GM19395 (cell line): ENCODE data around the gene ARHGEF16.
A peak's percentile ranks its signal among the peaks of the same experiment; 100 is the strongest.

Experiments
- ATAC-seq: cut with Tn5 transposase; IDR thresholded peaks from one replicate; pipeline ENCODE4 v1.9.1; 2021; ENCODE audit warnings: mild to moderate bottlenecking, moderate library complexity; ENCODE audit not compliant: unreplicated experiment

The ARHGEF16 gene

GRCh38 chr1:3479511-3480368 lies 25.3 kb downstream of the ARHGEF16 start:
- ATAC-seq, result no peak

- ATAC-seq, result no peak
Measured at GRCh38 chr1:3480369-3480719, 25.9 kb downstream of the ARHGEF16 start.

GRCh38 chr1:3481046-3481445 lies 26.6 kb downstream of the ARHGEF16 start:
- no peak for ATAC-seq

- ATAC-seq, result no peak
Measured at GRCh38 chr1:3481836-3482375, 27.4 kb downstream of the ARHGEF16 start.

- ATAC-seq, result no peak
Measured at GRCh38 chr1:3482378-3482849, 27.9 kb downstream of the ARHGEF16 start.

GRCh38 chr1:3483380-3483779 lies 28.9 kb downstream of the ARHGEF16 start:
- ATAC-seq, result no peak

- no peak for ATAC-seq
Measured at GRCh38 chr1:3483801-3484444, 29.5 kb downstream of the ARHGEF16 start.

- ATAC-seq, result no peak
Measured at GRCh38 chr1:3485016-3485415, 30.6 kb downstream of the ARHGEF16 start.

GRCh38 chr1:3488432-3488831 lies 34.0 kb downstream of the ARHGEF16 start:
- ATAC-seq, result no peak

GRCh38 chr1:3490046-3490745 lies 35.7 kb downstream of the ARHGEF16 start:
- no peak for ATAC-seq

- peak; percentile 69 for ATAC-seq
Measured at GRCh38 chr1:3491291-3492246, 37.1 kb downstream of the ARHGEF16 start.

- no peak for ATAC-seq
Measured at GRCh38 chr1:3492545-3493246, 38.2 kb downstream of the ARHGEF16 start.

GRCh38 chr1:3494321-3495308 lies 40.1 kb downstream of the ARHGEF16 start:
- no peak for ATAC-seq

- no peak for ATAC-seq
Measured at GRCh38 chr1:3495776-3496745, 41.6 kb downstream of the ARHGEF16 start.

GRCh38 chr1:3496916-3497315 lies 42.5 kb downstream of the ARHGEF16 start:
- ATAC-seq, result no peak

- ATAC-seq, result no peak
Measured at GRCh38 chr1:3497521-3497920, 43.1 kb downstream of the ARHGEF16 start.

- no peak for ATAC-seq
Measured at GRCh38 chr1:3498246-3498930, 43.9 kb downstream of the ARHGEF16 start.
